Measurements from ENCODE around the gene KIRREL2.

DNA sequence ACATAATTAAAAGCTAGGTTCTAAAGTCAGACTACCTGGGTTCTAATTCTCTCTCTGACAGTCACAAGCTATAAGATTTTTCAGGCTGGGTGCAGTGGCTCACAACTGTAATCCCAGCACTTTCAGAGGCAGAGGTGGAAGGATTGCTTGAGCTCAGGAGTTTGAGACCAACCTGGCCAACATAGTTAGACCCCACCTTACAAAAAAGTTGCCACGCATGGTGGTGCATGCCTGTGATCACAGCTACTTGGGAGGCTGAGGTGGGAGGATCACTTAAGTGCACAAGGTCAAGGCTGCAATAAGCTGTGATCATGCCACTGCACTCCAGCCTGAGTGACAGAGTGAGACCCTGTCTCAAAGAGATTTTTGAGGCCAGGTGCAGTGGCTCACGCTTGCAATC lies 37.6 kb downstream of the KIRREL2 start:
- no peak for TF ChIP-seq CTCF (IDR thresholded peaks at IDR 0.05)
- no peak for TF ChIP-seq POLR2A (IDR thresholded peaks at IDR 0.05)
